ENCODE results near the gene CRY2.

Gene CRY2

GRCh38 chr11:45802531-45803317 lies 44.6 kb upstream of the CRY2 start:
- no peak for TF ChIP-seq MAX (IDR thresholded peaks at IDR 0.05; ENCODE audit: low read depth, low read length)
- TF ChIP-seq MYC (IDR thresholded peaks at IDR 0.05; ENCODE audit: low read depth, low read length): no peak
- TF ChIP-seq CTCF (IDR thresholded peaks at IDR 0.05; ENCODE audit: low read depth, low read length): no peak
- no peak for TF ChIP-seq POLR2A (IDR thresholded peaks at IDR 0.05; ENCODE audit: extremely low read depth, insufficient read length)
- no peak for DNase-seq (ENCODE audit: low read depth)
- no peak overlapping the region for H3K4me3 ChIP-seq (ENCODE audit: low read depth, low read length)

GRCh38 chr11:45803971-45804760 lies 43.1 kb upstream of the CRY2 start:
- peak; percentile 64 for DNase-seq (ENCODE audit: low read depth)
- H3K4me3 ChIP-seq (ENCODE audit: low read depth, low read length): peak overlapping the region; percentile 56
- no peak for TF ChIP-seq CTCF (IDR thresholded peaks at IDR 0.05; ENCODE audit: low read depth, low read length)
- TF ChIP-seq MYC (IDR thresholded peaks at IDR 0.05; ENCODE audit: low read depth, low read length): no peak
- TF ChIP-seq MAX (IDR thresholded peaks at IDR 0.05; ENCODE audit: low read depth, low read length): no peak

- peak; percentile 95 for DNase-seq (ENCODE audit: low read depth)
- TF ChIP-seq POLR2A (IDR thresholded peaks at IDR 0.05; ENCODE audit: extremely low read depth, insufficient read length) (peak; percentile 72), MYC (IDR thresholded peaks at IDR 0.05; ENCODE audit: low read depth, low read length) (peak; percentile 84), MAX (IDR thresholded peaks at IDR 0.05; ENCODE audit: low read depth, low read length) (peak; percentile 94), CTCF (IDR thresholded peaks at IDR 0.05; ENCODE audit: low read depth, low read length) (no peak)
- H3K4me3 ChIP-seq (ENCODE audit: low read depth, low read length): peak within 1 kb of the TSS; percentile 82
These were observed 42.4 kb upstream of the CRY2 start, which contains the start of gene SLC35C1 for GRCh38 chr11:45804761-45805304. Gene SLC35C1, plus strand, starts transcription at chr11:45805149. Its CDS starts 653 bp downstream, at chr11:45805802.

GRCh38 chr11:45805305-45806071 lies 41.8 kb upstream of the CRY2 start:
- H3K4me3 ChIP-seq (ENCODE audit: low read depth, low read length): peak overlapping the region; percentile 82
- DNase-seq (ENCODE audit: low read depth): peak; percentile 60
- TF ChIP-seq MAX (IDR thresholded peaks at IDR 0.05; ENCODE audit: low read depth, low read length): peak; percentile 57
- no peak for TF ChIP-seq POLR2A (IDR thresholded peaks at IDR 0.05; ENCODE audit: extremely low read depth, insufficient read length)

GRCh38 chr11:45806072-45806933 lies 41.0 kb upstream of the CRY2 start:
- no peak for DNase-seq (ENCODE audit: low read depth)
- TF ChIP-seq MAX (IDR thresholded peaks at IDR 0.05; ENCODE audit: low read depth, low read length) (no peak), POLR2A (IDR thresholded peaks at IDR 0.05; ENCODE audit: extremely low read depth, insufficient read length) (no peak), CTCF (IDR thresholded peaks at IDR 0.05; ENCODE audit: low read depth, low read length) (no peak), MYC (IDR thresholded peaks at IDR 0.05; ENCODE audit: low read depth, low read length) (no peak)
- peak overlapping the region; percentile 82 for H3K4me3 ChIP-seq (ENCODE audit: low read depth, low read length)
